ENCODE results near the gene MAPK12. TPM values are rescaled to one million over a fixed set of nuclear protein-coding genes. Genes with fewer than 3 reads are reported as not detected.

MAPK12 gene
- total RNA-seq, 2 donors from 2014 or later, result 46.5 to 57.0 TPM

GRCh38 chr22:50287731-50288130 is 26.2 kb upstream of the MAPK12 start:
- Histone ChIP-seq H3K36me3 (ENCODE audit: control insufficient read depth, insufficient read depth, low read length) (peaks cover 18% of the 10 kb centered on the region), H3K27ac (ENCODE audit: low read depth, low read length) (no peak overlapping the region), H3K27me3 (ENCODE audit: control insufficient read depth, insufficient read depth, low read length, poor library complexity, severe bottlenecking) (no peaks in the 10 kb centered on the region), H3K4me3 (ENCODE audit: low read length) (no peak overlapping the region), H3K9ac (ENCODE audit: extremely low read depth, low read length, poor library complexity, severe bottlenecking) (no peak overlapping the region), H3K9me3 (ENCODE audit: control insufficient read depth, low read length) (no peaks in the 10 kb centered on the region), H3K4me1 (ENCODE audit: control insufficient read depth, insufficient read depth, low read length) (peaks cover under 1% of the 10 kb centered on the region)
- H3K4me3 Mint-ChIP-seq, result no peak overlapping the region
- no peak overlapping the region for H3K27ac Mint-ChIP-seq
- H3K4me1 Mint-ChIP-seq, result peaks cover 2% of the 10 kb centered on the region
- no peaks in the 10 kb centered on the region for H3K27me3 Mint-ChIP-seq (ENCODE audit: insufficient read depth)
- peaks cover 19% of the 10 kb centered on the region for H3K36me3 Mint-ChIP-seq (ENCODE audit: low read depth)
- TF ChIP-seq CTCF (conservative IDR thresholded peaks at IDR 0.05), result no peak
- 95 to 96% methylated on average over 18 to 31 of the region's 31 CpGs for WGBS, 2 experiments (ENCODE audit: insufficient coverage in 1 of 2, insufficient read length in 1 of 2)
- no peaks in the 10 kb centered on the region for H3K9me3 Mint-ChIP-seq
- no peak for DNase-seq

- no peaks in the 10 kb centered on the region for H3K9me3 ChIP-seq (ENCODE audit: control insufficient read depth, low read length)
These were observed 25.3 kb upstream of the MAPK12 start for GRCh38 chr22:50286701-50287318.

GRCh38 chr22:50286275-50286674 is 24.8 kb upstream of the MAPK12 start:
- H3K9ac ChIP-seq (ENCODE audit: extremely low read depth, low read length, poor library complexity, severe bottlenecking), result no peak overlapping the region
- no peak for DNase-seq
- no peak overlapping the region for H3K4me3 Mint-ChIP-seq
- no peak overlapping the region for H3K27ac ChIP-seq (ENCODE audit: low read depth, low read length)
- 93 to 95% methylated on average over 5 to 21 of the region's 21 CpGs for WGBS, 2 experiments (ENCODE audit: insufficient coverage in 1 of 2, insufficient read length in 1 of 2)
- no peaks in the 10 kb centered on the region for H3K9me3 ChIP-seq (ENCODE audit: control insufficient read depth, low read length)
- H3K4me1 ChIP-seq (ENCODE audit: control insufficient read depth, insufficient read depth, low read length), result no peaks in the 10 kb centered on the region
- peaks cover 20% of the 10 kb centered on the region for H3K36me3 ChIP-seq (ENCODE audit: control insufficient read depth, insufficient read depth, low read length)
- peaks cover 26% of the 10 kb centered on the region for H3K36me3 Mint-ChIP-seq (ENCODE audit: low read depth)
- H3K4me3 ChIP-seq (ENCODE audit: low read length), result no peak overlapping the region
- H3K27me3 Mint-ChIP-seq (ENCODE audit: insufficient read depth), result no peaks in the 10 kb centered on the region
- no peak for TF ChIP-seq CTCF (conservative IDR thresholded peaks at IDR 0.05)
- H3K4me1 Mint-ChIP-seq, result no peaks in the 10 kb centered on the region
- H3K9me3 Mint-ChIP-seq, result no peaks in the 10 kb centered on the region
- H3K27ac Mint-ChIP-seq, result no peak overlapping the region
- no peaks in the 10 kb centered on the region for H3K27me3 ChIP-seq (ENCODE audit: control insufficient read depth, insufficient read depth, low read length, poor library complexity, severe bottlenecking)

More at GRCh38 chr22:50286701-50287318, 25.3 kb upstream of the MAPK12 start:
- Histone ChIP-seq H3K9ac (ENCODE audit: extremely low read depth, low read length, poor library complexity, severe bottlenecking) (no peak overlapping the region), H3K27ac (ENCODE audit: low read depth, low read length) (no peak overlapping the region), H3K4me1 (ENCODE audit: control insufficient read depth, insufficient read depth, low read length) (no peaks in the 10 kb centered on the region), H3K4me3 (ENCODE audit: low read length) (no peak overlapping the region), H3K36me3 (ENCODE audit: control insufficient read depth, insufficient read depth, low read length) (peaks cover 20% of the 10 kb centered on the region), H3K27me3 (ENCODE audit: control insufficient read depth, insufficient read depth, low read length, poor library complexity, severe bottlenecking) (no peaks in the 10 kb centered on the region)
- H3K4me1 Mint-ChIP-seq, result no peaks in the 10 kb centered on the region
- DNase-seq, result no peak
- no peaks in the 10 kb centered on the region for H3K9me3 Mint-ChIP-seq
- no peak overlapping the region for H3K4me3 Mint-ChIP-seq
- peaks cover 22% of the 10 kb centered on the region for H3K36me3 Mint-ChIP-seq (ENCODE audit: low read depth)
- no peak for TF ChIP-seq CTCF (conservative IDR thresholded peaks at IDR 0.05)
- H3K27ac Mint-ChIP-seq, result no peak overlapping the region
- no peaks in the 10 kb centered on the region for H3K27me3 Mint-ChIP-seq (ENCODE audit: insufficient read depth)
- 96 to 97% methylated on average over 31 to 40 of the region's 40 CpGs for whole genome bisulfite sequencing, 2 experiments (ENCODE audit: insufficient coverage in 1 of 2, insufficient read length in 1 of 2)
